Fibroblast of lung (primary cell): ENCODE results near the gene SAA4. TPM values are rescaled to one million over a fixed set of nuclear protein-coding genes. Genes with fewer than 3 reads are reported as not detected.

Experiments
- DNase-seq, 2 donors: peaks; one replicate each; pipeline versions ENCODE4 v3.0.0 to v3.0.0-alpha.2; 2010; ENCODE audit warnings: low read depth in 2 of 2
- H2AFZ ChIP-seq: 2 replicates; pipeline ENCODE4 v1.5.1; 2012; ENCODE audit warnings: low read length, control low read depth, inconsistent platforms
- H3K27ac ChIP-seq: 2 replicates; pipeline ENCODE4 v1.5.1; 2011; ENCODE audit warnings: low read length, control low read depth; ENCODE audit not compliant: insufficient read depth
- H3K27me3 ChIP-seq: 2 replicates; pipeline ENCODE4 v1.5.1; 2011; ENCODE audit warnings: mild to moderate bottlenecking, low read length; ENCODE audit not compliant: control insufficient read depth, insufficient read depth
- H3K36me3 ChIP-seq: 2 replicates; pipeline ENCODE4 v1.5.1; 2011; ENCODE audit warnings: low read length; ENCODE audit not compliant: control insufficient read depth, insufficient read depth
- H3K4me1 ChIP-seq: 2 replicates; pipeline ENCODE4 v1.5.1; 2011; ENCODE audit warnings: low read length; ENCODE audit not compliant: control insufficient read depth, insufficient read depth; ENCODE audit errors: extremely low read depth
- H3K4me2 ChIP-seq: 2 replicates; pipeline ENCODE4 v1.5.1; 2011; ENCODE audit warnings: low read length, control low read depth; ENCODE audit not compliant: insufficient read depth; ENCODE audit errors: extremely low read depth
- H3K4me3 ChIP-seq, 4 experiments: fragments of 200-600 bp in 1 of 4; sonication (generic) in 1 of 4; replicated peaks in 1 of 4; 2 replicates each; pipeline ENCODE4 v1.5.1; 2011 to 2016; ENCODE audit warnings: low read length in 4 of 4, low read depth in 3 of 4, mild to moderate bottlenecking in 3 of 4, control low read depth in 2 of 4, inconsistent platforms in 1 of 4, mixed read lengths in 1 of 4; ENCODE audit not compliant: insufficient read depth in 1 of 4; ENCODE audit errors: control extremely low read depth in 1 of 4
- H3K79me2 ChIP-seq: 2 replicates; pipeline ENCODE4 v1.5.1; 2012; ENCODE audit warnings: mild to moderate bottlenecking, low read length, inconsistent platforms; ENCODE audit not compliant: control insufficient read depth, insufficient read depth
- H3K9ac ChIP-seq: 2 replicates; pipeline ENCODE4 v1.5.1; 2011; ENCODE audit warnings: mild to moderate bottlenecking, low read length, control low read depth; ENCODE audit not compliant: insufficient read depth
- H3K9me3 ChIP-seq: 2 replicates; pipeline ENCODE4 v1.5.1; 2012; ENCODE audit warnings: low read depth, low read length; ENCODE audit not compliant: control insufficient read depth, insufficient read depth
- H4K20me1 ChIP-seq: 2 replicates; pipeline ENCODE4 v1.5.1; 2011; ENCODE audit warnings: low read length; ENCODE audit not compliant: control insufficient read depth, insufficient read depth; ENCODE audit errors: extremely low read depth
- CTCF ChIP-seq, 2 donors: IDR thresholded peaks in 1 of 2; conservative IDR thresholded peaks in 1 of 2; 1 replicate in 1 of 2; 2 replicates in 1 of 2; pipeline ENCODE4 v1.5.1; 2011 to 2012; ENCODE audit warnings: low read length in 2 of 2, control low read depth in 1 of 2, inconsistent platforms in 1 of 2, low read depth in 1 of 2, mild to moderate bottlenecking in 1 of 2
- EZH2 ChIP-seq: IDR thresholded peaks from 2 replicates; pipeline ENCODE4 v1.5.1; 2012; ENCODE audit warnings: low read length, control low read depth, mild to moderate bottlenecking; ENCODE audit errors: missing control alignments
- polyA plus RNA-seq, 2 donors: library from polyadenylated mRNA; depleted of rRNA in 1 of 2; stranded (reverse) in 1 of 2; unstranded in 1 of 2; fragments of >200 nt; gene quantifications; 2 replicates each; pipeline ENCODE4 v1.2.1, GENCODE V29; 2011 to 2012; ENCODE audit warnings: missing spikeins in 1 of 2
- total RNA-seq: library from RNA; depleted of rRNA; stranded (reverse); fragments of >200 nt; gene quantifications from 2 replicates; pipeline ENCODE4 v1.2.1, GENCODE V29; 2014

Gene SAA4
- total and polyA plus RNA-seq, 2 donors (not counting 1 experiment from before 2014, with no cell fraction given) = not detected

- no peak overlapping the region for H3K27ac ChIP-seq
- H3K79me2 ChIP-seq = no peaks in the 10 kb centered on the region
- TF ChIP-seq CTCF (conservative IDR thresholded peaks at IDR 0.05 in 1 of 2, IDR thresholded peaks at IDR 0.05 in 1 of 2; ENCODE audit: low read depth in 1 of 2, low read length in 2 of 2) = no peak
- no peak for TF ChIP-seq EZH2
- H3K9me3 ChIP-seq = no peaks in the 10 kb centered on the region
- H3K27me3 ChIP-seq = no peaks in the 10 kb centered on the region
- no peaks in the 10 kb centered on the region for H4K20me1 ChIP-seq
- no peak overlapping the region for H3K4me2 ChIP-seq
- no peaks in the 10 kb centered on the region for H3K36me3 ChIP-seq
- no peak overlapping the region for H3K9ac ChIP-seq
- no peak overlapping the region for H3K4me3 ChIP-seq
- H2AFZ ChIP-seq = no peak overlapping the region
- DNase-seq = no peak
- no peaks in the 10 kb centered on the region for H3K4me1 ChIP-seq
Observed at GRCh38 chr11:18222814-18223421, 13.7 kb downstream of the SAA4 start.

- H3K27ac ChIP-seq = no peak overlapping the region
- no peaks in the 10 kb centered on the region for H3K36me3 ChIP-seq
- H2AFZ ChIP-seq = no peak overlapping the region
- no peaks in the 10 kb centered on the region for H3K9me3 ChIP-seq
- DNase-seq = no peak
- H3K9ac ChIP-seq = no peak overlapping the region
- H3K4me2 ChIP-seq = no peak overlapping the region
- no peaks in the 10 kb centered on the region for H3K27me3 ChIP-seq
- H3K4me3 ChIP-seq = no peak overlapping the region
- TF ChIP-seq EZH2 (no peak), CTCF (conservative IDR thresholded peaks at IDR 0.05 in 1 of 2, IDR thresholded peaks at IDR 0.05 in 1 of 2; ENCODE audit: low read depth in 1 of 2, low read length in 2 of 2) (no peak)
- no peaks in the 10 kb centered on the region for H4K20me1 ChIP-seq
- no peaks in the 10 kb centered on the region for H3K4me1 ChIP-seq
- no peaks in the 10 kb centered on the region for H3K79me2 ChIP-seq
Observed at GRCh38 chr11:18221274-18221876, 15.2 kb downstream of the SAA4 start.

- Histone ChIP-seq H3K9ac (no peak overlapping the region), H2AFZ (no peak overlapping the region), H3K36me3 (no peaks in the 10 kb centered on the region), H3K79me2 (no peaks in the 10 kb centered on the region), H3K4me3 (no peak overlapping the region), H4K20me1 (no peaks in the 10 kb centered on the region), H3K27me3 (peaks cover 6% of the 10 kb centered on the region), H3K4me1 (no peaks in the 10 kb centered on the region), H3K4me2 (no peak overlapping the region), H3K9me3 (no peaks in the 10 kb centered on the region), H3K27ac (no peak overlapping the region)
- DNase-seq = no peak
- TF ChIP-seq CTCF (conservative IDR thresholded peaks at IDR 0.05 in 1 of 2, IDR thresholded peaks at IDR 0.05 in 1 of 2; ENCODE audit: low read depth in 1 of 2, low read length in 2 of 2) (no peak), EZH2 (no peak)
Observed at GRCh38 chr11:18209058-18209457, 27.5 kb downstream of the SAA4 start.
